Subcutaneous adipose tissue (tissue), 4 donors: ENCODE data around the gene UBA52. TPM values are rescaled to one million over a fixed set of nuclear protein-coding genes. Genes with fewer than 3 reads are reported as not detected.

Experiments used
- total RNA-seq, 4 donors: library from RNA; depleted of rRNA; stranded (reverse); fragments of >200 nt; gene quantifications; one replicate each; pipeline ENCODE4 v1.1.0, GENCODE V29; 2016
- TF ChIP-seq, protein P1 (sequence below): fragments of 450-650 bp; IDR thresholded peaks from one replicate; pipeline ENCODE4 v1.5.1; 2016; ENCODE audit warnings: low read depth, mild to moderate bottlenecking, control low read depth, antibody characterized with exemption, moderate library complexity

Gene UBA52
- total RNA-seq, 4 donors from 2014 or later = 498 to 791 (median 619) TPM

- TF ChIP-seq, protein P1, sequence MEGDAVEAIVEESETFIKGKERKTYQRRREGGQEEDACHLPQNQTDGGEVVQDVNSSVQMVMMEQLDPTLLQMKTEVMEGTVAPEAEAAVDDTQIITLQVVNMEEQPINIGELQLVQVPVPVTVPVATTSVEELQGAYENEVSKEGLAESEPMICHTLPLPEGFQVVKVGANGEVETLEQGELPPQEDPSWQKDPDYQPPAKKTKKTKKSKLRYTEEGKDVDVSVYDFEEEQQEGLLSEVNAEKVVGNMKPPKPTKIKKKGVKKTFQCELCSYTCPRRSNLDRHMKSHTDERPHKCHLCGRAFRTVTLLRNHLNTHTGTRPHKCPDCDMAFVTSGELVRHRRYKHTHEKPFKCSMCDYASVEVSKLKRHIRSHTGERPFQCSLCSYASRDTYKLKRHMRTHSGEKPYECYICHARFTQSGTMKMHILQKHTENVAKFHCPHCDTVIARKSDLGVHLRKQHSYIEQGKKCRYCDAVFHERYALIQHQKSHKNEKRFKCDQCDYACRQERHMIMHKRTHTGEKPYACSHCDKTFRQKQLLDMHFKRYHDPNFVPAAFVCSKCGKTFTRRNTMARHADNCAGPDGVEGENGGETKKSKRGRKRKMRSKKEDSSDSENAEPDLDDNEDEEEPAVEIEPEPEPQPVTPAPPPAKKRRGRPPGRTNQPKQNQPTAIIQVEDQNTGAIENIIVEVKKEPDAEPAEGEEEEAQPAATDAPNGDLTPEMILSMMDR = no peak
Measured at GRCh38 chr19:18609717-18610051, 38.0 kb downstream of the UBA52 start.

DNA sequence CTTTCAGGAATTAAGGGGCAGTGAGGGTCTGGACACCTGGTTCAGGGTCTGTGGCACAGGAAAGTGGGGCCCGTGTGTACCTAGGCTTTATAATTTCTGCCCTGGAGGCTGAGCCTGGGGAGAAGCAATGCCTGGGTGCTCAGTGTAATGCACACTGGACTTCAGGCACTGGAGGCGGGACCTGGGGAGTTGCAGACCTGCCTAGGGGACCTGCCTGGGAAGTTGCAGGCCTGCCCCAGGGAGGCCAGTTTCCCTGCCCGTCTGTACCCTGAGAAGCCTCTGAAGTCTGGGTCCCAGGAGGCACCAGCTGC lies 38.5 kb downstream of the UBA52 start:
- TF ChIP-seq, protein P1 = no peak

- TF ChIP-seq, protein P1 = no peak
Measured at GRCh38 chr19:18610556-18611326, 39.1 kb downstream of the UBA52 start.

DNA sequence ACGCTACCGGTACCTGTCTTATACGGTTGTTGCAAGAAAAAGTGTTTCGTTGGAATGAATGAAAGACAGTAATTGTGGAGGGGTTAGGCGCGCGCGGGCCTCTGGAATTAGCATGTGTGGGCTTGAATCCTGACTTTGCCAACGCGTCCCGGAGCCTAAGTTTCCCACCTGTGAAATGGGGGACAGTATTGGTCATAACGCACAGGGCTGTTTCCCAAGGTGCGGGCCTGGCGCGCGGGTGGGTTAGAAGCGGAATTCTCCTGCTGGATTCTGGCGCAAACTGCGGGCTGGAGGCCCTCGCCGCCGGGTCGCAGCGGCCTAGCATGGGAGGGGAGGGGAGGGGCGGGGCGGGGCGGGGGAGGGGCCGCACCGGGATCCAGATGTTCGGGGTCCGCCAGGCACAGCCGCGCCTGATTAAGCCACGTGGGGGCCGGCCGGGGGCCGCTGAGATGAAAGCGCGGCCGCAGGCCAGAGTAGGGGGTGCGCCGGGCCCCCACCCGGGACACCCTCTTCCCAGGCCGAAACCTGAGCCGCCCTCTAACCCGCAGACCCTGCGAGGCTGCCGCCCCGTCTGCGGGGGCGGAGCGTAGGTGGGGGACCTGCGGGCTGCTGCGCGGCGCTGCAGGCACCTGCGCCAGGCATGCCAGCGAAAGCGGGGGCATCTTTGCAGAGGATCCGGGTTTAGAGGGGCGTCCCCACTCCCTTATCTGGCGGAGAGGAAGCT lies 39.8 kb downstream of the UBA52 start:
- TF ChIP-seq, protein P1 = no peak

- TF ChIP-seq, protein P1 = no peak
Measured at GRCh38 chr19:18612051-18612771, 40.6 kb downstream of the UBA52 start.

GRCh38 chr19:18612772-18613588 lies 41.3 kb downstream of the UBA52 start, which contains the start of gene TMEM59L:
Gene TMEM59L (plus strand): TSS chr19:18612870. CDS start chr19:18612959, 89 bp downstream.
- TF ChIP-seq, protein P1 = no peak
